ENCODE results near the gene PNMT.

The PNMT gene

DNA sequence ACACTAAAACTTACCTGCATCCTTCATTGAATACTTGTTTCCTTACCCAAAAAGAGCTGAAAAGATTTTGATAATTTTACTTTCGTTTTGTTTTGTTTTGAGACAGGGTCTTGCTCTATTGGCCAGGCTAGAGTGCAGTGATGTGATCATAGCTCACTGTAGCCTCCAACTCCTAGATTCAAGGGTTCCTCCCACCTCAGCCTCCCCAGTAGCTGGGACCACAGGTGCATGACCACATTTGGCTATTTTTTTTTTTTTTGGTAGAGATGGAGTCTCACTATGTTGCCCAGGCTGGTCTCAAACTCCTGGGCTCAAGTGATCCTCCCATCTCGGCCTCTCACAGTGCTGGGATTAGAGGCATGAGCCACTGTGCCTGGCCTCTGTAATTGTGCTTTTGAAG lies 13.1 kb upstream of the PNMT start:
- DNase-seq, result no peak

DNA sequence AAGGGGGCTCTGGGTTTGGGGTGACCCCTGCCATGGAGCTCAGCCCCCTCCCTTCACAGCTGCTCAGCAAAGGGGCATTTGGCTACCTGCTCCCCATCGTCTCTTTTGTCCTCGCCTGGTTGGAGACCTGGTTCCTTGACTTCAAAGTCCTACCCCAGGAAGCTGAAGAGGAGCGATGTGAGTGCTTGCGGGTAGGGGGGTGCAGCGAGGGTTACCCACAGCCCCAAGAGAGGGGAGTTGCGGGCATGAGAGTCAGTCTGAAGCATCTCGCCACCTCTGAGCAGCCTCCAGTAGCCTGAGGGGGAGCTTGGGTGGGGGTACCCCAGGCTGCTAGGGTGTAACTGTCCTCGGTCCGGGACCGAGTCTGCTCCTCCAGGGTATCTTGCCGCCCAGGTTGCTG lies 9.9 kb upstream of the PNMT start:
- no peak for DNase-seq

- DNase-seq, result no peak
Observed at GRCh38 chr17:39658760-39659159, 9.5 kb upstream of the PNMT start.

- DNase-seq, result no peak
Observed at GRCh38 chr17:39659279-39660010, 8.8 kb upstream of the PNMT start.

- no peak for DNase-seq
Observed at GRCh38 chr17:39660011-39660360, 8.3 kb upstream of the PNMT start.

DNA sequence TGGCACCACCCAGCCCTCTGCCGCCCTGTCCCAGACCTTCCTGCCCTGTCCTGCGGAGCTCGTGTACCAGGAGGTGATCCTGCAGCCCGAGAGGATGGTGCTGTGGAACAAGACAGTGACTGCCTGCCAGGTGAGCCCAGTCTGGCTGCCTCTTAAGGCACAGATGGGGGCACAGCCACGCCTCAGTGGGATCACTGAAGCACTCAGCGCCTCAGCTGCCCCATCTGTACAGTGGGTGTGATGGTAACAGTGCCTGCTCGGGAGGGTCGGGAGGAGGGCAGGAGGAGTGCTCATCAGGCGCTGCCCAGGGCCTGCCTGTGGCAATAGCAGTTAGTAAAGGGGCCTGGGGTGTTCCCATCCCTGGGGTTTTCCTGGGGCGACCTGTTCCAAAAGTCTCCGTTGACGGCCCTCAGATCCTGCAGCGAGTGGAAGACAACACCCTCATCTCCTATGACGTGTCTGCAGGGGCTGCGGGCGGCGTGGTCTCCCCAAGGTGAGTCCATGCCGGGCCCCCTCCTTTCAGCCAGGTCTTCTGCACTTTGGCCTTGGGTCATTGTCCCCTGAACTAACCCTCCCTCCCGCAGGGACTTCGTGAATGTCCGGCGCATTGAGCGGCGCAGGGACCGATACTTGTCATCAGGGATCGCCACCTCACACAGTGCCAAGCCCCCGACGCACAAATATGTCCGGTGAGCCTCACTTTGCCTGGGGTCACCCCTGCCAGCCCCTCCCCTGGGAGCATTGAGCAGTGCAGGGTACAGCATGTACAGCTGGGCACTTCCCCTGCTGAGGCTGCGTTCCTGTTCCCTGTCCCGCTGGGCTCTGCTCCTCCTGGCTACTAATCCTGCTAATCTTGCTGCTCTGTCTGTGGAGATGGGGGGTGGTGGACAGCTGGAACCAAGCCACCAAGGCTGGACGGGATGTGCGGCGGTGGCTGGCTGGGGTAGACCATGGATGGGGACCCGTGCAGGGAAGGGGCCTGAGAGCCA lies 7.6 kb upstream of the PNMT start:
- no peak for DNase-seq

DNA sequence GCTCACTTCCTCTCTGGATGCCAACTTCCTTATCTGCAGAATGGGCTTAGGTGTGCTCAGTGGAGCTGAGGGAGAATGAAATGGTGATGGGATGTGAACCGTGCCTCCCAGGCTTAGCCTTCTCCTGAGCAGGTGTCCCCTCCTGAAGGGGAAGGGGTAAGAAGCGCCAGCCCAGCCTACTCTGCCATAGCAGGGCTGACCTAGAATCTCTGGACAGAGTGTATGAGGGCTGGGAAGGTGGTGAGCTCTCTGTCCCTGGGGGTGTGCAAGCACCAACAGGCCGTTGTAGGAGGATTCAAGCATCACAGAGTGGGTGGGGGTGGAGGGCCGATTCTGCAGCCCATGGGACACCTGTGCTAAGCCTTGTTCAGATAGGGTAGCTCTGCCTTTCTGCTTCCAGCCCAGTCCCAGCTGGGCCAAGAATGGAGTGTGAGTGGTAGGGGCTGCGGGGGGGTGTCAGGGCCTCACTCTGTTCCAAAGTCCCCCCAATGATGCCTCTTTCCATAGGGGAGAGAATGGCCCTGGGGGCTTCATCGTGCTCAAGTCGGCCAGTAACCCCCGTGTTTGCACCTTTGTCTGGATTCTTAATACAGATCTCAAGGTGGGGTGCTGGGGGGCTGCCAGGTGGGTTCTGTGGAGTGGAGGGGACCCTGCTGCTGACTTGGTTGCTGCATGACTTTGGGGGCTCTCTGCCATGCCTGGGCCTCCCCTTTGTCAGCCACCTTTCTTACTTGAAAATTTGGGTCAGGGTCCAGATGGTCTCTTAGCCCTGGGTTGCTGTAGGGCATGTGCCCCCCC lies 6.3 kb upstream of the PNMT start:
- no peak for DNase-seq

DNA sequence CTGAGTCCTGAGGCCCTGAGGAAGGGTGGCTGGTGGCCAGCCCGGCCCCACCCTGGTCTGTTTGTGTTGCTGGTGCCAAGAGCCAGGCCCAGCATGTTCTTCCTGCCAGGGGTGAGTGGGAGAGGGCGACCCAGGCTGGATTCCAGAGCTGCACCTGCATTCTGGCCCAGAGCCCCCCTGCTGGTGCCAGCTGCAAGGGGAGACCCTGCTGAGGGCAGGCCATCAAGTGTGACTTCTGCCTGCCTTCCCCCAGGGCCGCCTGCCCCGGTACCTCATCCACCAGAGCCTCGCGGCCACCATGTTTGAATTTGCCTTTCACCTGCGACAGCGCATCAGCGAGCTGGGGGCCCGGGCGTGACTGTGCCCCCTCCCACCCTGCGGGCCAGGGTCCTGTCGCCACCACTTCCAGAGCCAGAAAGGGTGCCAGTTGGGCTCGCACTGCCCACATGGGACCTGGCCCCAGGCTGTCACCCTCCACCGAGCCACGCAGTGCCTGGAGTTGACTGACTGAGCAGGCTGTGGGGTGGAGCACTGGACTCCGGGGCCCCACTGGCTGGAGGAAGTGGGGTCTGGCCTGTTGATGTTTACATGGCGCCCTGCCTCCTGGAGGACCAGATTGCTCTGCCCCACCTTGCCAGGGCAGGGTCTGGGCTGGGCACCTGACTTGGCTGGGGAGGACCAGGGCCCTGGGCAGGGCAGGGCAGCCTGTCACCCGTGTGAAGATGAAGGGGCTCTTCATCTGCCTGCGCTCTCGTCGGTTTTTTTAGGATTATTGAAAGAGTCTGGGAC lies 5.5 kb upstream of the PNMT start:
- DNase-seq, result no peak

DNA sequence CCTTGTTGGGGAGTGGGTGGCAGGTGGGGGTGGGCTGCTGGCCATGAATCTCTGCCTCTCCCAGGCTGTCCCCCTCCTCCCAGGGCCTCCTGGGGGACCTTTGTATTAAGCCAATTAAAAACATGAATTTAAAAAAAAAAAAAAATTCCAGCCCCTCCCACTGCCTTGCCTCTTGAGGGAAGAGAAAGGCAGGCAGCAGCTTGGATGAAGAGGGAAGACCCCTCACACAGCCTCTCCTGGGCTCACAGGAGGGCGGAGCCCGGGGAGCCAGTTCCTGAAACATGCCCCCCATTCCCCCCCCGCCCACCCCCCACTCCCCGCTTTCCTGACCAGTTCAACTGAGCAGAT lies 4.9 kb upstream of the PNMT start:
- DNase-seq, result no peak

- no peak for DNase-seq
Observed at GRCh38 chr17:39663688-39664580, 4.3 kb upstream of the PNMT start.

- no peak for DNase-seq
Observed at GRCh38 chr17:39664581-39665561, 3.4 kb upstream of the PNMT start, which contains the start of gene TCAP. Gene TCAP, plus strand, starts transcription at chr17:39665349. Its CDS starts 11 bp downstream, at chr17:39665360.

DNA sequence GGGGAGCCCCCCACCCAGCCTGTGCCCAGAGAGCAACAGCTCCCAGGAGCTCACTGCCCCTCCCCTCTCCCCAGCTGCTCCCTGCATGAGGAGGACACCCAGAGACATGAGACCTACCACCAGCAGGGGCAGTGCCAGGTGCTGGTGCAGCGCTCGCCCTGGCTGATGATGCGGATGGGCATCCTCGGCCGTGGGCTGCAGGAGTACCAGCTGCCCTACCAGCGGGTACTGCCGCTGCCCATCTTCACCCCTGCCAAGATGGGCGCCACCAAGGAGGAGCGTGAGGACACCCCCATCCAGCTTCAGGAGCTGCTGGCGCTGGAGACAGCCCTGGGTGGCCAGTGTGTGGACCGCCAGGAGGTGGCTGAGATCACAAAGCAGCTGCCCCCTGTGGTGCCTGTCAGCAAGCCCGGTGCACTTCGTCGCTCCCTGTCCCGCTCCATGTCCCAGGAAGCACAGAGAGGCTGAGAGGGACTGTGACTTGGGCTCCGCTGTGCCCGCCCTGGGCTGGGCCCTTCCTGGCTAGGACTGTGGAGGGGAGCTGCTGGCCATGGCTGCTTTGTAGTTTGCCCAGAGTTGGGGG lies 2.5 kb upstream of the PNMT start:
- DNase-seq, result no peak

DNA sequence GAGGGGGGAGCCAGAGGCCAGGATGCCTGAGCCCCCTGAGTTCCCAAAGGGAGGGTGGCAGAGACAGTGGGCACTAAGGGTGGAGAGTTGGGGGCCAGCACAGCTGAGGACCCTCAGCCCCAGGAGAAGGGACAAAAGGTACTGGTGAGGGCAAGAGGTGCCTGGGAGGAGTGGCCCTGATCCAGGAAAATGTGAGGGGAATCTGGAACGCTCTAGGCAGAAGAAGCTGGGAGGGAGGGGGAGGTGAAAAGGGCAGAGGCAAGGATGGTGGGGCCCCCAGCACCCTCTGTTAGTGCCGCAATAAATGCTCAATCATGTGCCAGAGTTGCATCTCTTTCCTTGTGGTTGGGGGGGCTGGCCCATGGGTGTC lies 2.0 kb upstream of the PNMT start:
- DNase-seq, result no peak

DNA sequence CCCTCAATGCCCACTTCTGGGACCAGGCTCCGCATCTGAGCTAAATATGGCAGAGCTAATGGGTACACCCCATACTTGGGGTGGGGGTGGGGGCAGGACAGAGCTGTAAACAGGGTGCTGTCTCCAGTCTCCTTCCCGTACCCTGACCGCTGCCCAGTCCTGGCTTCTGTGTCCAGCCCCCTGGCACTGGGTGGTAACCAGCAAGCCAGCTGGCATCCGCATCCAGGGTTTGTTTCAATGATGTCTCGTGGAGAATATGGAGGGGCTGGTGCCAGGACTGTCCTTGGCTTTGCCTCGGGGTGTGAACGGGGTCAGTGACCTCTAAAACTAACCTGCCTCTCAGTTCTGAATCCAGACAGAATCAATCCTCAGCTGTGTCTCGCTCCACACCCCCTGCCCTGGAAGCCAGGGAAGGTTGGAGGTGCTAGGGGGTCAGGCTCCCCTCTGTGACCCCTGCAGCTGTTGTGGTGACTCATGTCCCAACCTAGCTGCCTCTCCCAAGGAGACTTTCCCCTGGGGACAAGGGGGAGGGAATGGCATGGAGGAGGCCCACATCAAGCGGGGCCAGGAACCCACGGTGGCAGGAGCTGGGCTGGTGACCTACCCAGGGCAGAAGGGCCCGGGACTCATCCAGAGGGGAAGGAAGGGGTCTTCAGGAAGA lies 1.5 kb upstream of the PNMT start:
- DNase-seq, result no peak

DNA sequence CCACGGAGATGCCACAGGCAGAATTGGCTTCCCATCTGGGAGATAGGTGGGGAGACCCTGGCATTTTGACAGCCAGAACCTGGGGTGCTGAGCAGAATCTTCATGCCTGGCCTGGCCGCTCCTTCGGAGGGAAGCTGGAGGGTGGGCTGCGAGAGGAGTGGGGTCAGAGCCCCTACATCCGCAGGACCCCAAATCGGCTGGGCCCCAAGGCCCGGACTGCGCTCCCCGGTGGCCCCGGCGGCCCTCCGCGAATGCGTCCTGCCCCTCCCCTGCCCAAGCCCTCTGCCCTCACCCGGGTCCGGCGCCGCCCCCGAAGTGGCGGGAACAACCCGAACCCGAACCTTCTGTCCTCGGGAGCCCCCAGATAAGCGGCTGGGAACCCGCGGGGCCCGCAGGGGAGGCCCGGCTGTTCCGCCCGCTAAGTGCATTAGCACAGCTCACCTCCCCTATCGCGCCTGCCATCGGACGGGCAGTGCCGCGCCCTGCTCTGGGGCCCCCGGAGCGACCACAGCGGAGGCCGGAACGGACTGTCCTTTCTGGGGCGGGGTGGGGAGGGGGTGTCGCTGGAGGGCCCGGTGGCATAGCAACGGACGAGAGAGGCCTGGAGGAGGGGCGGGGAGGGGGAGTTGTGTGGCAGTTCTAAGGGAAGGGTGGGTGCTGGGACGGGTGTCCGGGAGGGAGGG lies 850 bp upstream of the PNMT start:
- no peak for DNase-seq

DNA sequence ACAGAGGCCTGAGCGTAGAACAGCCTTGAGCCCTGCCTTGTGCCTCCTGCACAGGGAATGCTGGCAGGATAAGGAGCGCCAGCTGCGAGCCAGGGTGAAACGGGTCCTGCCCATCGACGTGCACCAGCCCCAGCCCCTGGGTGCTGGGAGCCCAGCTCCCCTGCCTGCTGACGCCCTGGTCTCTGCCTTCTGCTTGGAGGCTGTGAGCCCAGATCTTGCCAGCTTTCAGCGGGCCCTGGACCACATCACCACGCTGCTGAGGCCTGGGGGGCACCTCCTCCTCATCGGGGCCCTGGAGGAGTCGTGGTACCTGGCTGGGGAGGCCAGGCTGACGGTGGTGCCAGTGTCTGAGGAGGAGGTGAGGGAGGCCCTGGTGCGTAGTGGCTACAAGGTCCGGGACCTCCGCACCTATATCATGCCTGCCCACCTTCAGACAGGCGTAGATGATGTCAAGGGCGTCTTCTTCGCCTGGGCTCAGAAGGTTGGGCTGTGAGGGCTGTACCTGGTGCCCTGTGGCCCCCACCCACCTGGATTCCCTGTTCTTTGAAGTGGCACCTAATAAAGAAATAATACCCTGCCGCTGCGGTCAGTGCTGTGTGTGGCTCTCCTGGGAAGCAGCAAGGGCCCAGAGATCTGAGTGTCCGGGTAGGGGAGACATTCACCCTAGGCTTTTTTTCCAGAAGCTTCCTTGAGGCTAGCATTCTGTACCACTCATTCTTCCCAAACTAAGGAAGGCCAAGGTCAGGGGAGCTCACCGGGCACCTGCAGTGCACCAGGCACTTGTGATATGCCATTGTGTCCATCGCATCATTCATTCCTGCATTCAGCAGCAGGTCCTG lies 1.9 kb downstream of the PNMT start:
- no peak for DNase-seq

- DNase-seq, result no peak
Observed at GRCh38 chr17:39670746-39671145, 2.5 kb downstream of the PNMT start.
